Activated T-helper 17 cell treated with anti-CD3 and anti-CD28 coated beads, Interleukin-2, amount 50 U/mL, for 72 hours (primary cell): ENCODE results near the gene HIC2. TPM values are rescaled to one million over a fixed set of nuclear protein-coding genes. Genes with fewer than 3 reads are reported as not detected.
A peak's percentile ranks its signal among the peaks of the same experiment; 100 is the strongest.
"Not testable (repeated sequence)": the region's sequence is repeated elsewhere in the genome, so short reads cannot be mapped to it uniquely, and the experiment has no call there.

Experiments
- ATAC-seq: fragments of 150-1000 bp; cut with Tn5 transposase; replicated peaks from 2 replicates; pipeline ENCODE4 v1.10.0; 2021; ENCODE audit warnings: mild to moderate bottlenecking, moderate library complexity
- H3K27ac Mint-ChIP-seq: one replicate; pipeline ENCODE4 v1.8.0; 2022; ENCODE audit warnings: mixed read lengths
- H3K27me3 Mint-ChIP-seq: one replicate; pipeline ENCODE4 v1.8.0; 2022; ENCODE audit warnings: mixed read lengths
- H3K36me3 Mint-ChIP-seq: one replicate; pipeline ENCODE4 v1.8.0; 2022; ENCODE audit warnings: low read depth, mild to moderate bottlenecking, mixed read lengths
- H3K4me1 Mint-ChIP-seq: one replicate; pipeline ENCODE4 v1.8.0; 2022; ENCODE audit warnings: mixed read lengths
- H3K4me3 Mint-ChIP-seq: one replicate; pipeline ENCODE4 v1.8.0; 2022; ENCODE audit warnings: mild to moderate bottlenecking, mixed read lengths
- H3K9me3 Mint-ChIP-seq: one replicate; pipeline ENCODE4 v1.8.0; 2022; ENCODE audit warnings: mixed read lengths
- total RNA-seq, 2 donors: library from RNA; stranded (reverse); gene quantifications; one replicate each; pipeline ENCODE4 v1.2.3, GENCODE V29; 2022

Gene HIC2
- total RNA-seq, 2 donors from 2014 or later = 4.8 to 6.2 TPM

- not testable (repeated sequence) for H3K36me3 Mint-ChIP-seq, H3K27ac Mint-ChIP-seq, H3K9me3 Mint-ChIP-seq, H3K4me3 Mint-ChIP-seq, H3K4me1 Mint-ChIP-seq, H3K27me3 Mint-ChIP-seq
- ATAC-seq = peak; percentile 17
Observed at GRCh38 chr22:21417853-21418252, 682 bp downstream of the HIC2 start.

- not testable (repeated sequence) for H3K27me3 Mint-ChIP-seq, H3K4me1 Mint-ChIP-seq, H3K4me3 Mint-ChIP-seq, H3K9me3 Mint-ChIP-seq, H3K36me3 Mint-ChIP-seq, ATAC-seq, H3K27ac Mint-ChIP-seq
Observed at GRCh38 chr22:21418974-21419638, 1.9 kb downstream of the HIC2 start.

DNA sequence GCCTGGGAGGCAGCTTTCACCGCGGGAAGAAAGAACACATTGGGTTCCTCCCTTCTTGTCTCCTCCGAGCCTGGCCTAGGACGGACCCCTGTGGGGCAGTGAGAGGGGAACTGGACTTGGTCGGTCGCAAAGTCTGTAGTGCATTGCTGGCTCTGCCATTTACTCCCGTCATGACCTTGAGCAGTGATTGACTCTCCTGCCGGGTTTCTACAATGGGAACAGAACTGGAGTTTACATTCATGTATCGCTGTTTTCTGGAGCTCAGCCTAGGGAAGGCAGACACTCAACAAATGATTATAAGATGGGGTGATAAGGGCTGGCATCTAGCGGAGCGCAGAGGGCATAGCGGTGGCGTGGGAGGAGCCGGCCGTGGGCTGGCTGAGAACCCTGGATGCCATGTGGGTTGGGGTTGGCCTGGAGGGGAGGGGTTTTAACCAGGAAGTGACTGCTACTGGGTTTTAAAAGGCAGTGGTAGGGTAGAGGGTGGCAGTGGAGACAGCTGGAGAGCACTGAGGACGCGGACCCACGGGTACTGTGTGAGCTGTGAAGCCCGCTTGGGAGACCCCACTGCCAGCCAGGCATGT lies 3.1 kb downstream of the HIC2 start:
- H3K27ac Mint-ChIP-seq, H3K36me3 Mint-ChIP-seq, H3K4me3 Mint-ChIP-seq, H3K4me1 Mint-ChIP-seq, H3K27me3 Mint-ChIP-seq, H3K9me3 Mint-ChIP-seq: not testable (repeated sequence)
- ATAC-seq = peak; percentile 70

- H3K36me3 Mint-ChIP-seq, H3K4me1 Mint-ChIP-seq, H3K9me3 Mint-ChIP-seq, H3K27ac Mint-ChIP-seq, ATAC-seq, H3K4me3 Mint-ChIP-seq, H3K27me3 Mint-ChIP-seq: not testable (repeated sequence)
Observed at GRCh38 chr22:21424084-21424709, 7.0 kb downstream of the HIC2 start.

DNA sequence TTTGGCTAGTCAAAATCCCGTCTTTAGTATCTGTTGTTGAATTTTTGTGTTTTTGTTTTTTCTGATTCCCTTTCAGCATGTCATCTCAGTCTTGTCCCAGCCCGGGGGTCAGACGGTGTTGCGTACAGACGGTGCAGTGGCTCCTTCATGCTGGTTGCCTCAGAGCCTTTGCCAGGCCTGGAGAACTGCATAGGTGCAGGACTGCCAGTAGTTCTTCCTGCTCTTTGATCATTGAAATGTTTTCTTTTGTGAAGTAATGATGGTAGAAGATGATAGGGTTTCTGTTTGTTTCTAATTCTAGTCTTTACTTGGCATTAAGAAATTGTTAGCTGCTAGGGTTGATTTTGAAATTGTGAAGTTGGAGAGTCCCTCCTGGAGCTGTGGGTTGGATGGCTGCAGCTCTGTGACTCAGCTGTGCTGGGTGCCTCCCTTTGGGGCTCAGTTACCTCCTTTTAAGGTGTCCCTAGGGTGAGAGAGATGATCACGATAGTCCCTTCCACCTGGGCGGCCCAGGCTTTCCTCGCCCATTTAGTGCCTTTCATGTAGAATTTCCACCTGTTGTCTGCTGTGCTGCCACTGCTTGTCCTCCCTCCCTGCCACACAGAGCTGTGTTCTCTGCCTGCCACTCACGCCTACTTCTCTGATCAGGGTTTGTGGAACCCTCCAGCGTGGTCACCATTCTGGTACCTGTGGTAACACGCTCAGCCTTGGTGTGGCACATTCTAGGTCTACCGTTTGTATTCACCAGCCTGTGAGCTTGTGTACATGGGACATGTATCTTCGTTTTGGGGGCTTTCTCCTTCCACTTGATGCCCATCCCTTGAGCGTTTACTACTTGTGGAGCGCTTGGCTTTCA lies 17.4 kb downstream of the HIC2 start:
- not testable (repeated sequence) for H3K36me3 Mint-ChIP-seq, H3K27ac Mint-ChIP-seq, H3K4me3 Mint-ChIP-seq, H3K27me3 Mint-ChIP-seq, H3K4me1 Mint-ChIP-seq, H3K9me3 Mint-ChIP-seq
- ATAC-seq = peak; percentile 96

DNA sequence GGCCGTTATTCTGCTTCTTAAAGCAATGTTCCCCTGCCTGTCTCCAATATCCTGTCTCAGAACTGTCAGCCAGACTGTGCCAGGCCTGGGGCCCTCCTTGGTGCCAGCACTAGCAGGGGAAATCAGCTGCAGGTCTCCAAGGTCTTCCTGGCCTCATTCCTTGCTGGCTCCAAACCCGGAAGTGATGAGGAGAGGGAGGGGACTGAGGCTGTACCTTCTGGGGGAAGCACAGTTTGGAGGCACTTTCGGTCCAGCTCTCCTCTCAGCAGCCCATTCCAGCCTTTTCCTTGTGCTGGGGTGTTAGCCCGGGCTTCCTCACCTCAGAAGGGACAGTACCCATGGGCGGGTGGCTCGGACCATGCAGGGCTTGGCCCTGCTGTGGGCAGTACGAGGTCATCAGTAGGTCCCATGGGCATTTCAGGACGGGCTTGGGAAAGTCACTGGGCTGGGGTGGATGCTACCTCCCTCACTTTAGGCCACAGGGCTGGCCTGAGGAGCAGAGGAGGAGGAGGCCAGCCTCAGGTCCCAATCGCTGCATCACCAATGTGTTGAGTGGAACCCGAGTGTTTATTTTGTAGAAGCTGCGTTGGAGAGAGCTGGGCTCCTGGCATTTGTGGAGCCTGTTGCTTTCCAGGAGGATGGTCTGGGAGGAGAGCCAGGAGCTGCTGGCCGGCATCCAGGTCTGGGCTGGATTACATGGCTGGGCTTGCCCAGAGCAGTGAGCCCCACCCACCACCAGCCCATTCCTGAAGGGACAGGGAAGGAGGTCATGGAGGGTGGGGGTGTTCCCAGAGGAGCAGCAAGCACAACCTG lies 19.0 kb downstream of the HIC2 start:
- not testable (repeated sequence) for H3K4me3 Mint-ChIP-seq, H3K4me1 Mint-ChIP-seq, H3K27ac Mint-ChIP-seq, H3K9me3 Mint-ChIP-seq, H3K27me3 Mint-ChIP-seq, ATAC-seq, H3K36me3 Mint-ChIP-seq

- H3K27me3 Mint-ChIP-seq, H3K27ac Mint-ChIP-seq, ATAC-seq, H3K4me1 Mint-ChIP-seq, H3K36me3 Mint-ChIP-seq, H3K9me3 Mint-ChIP-seq, H3K4me3 Mint-ChIP-seq: not testable (repeated sequence)
Observed at GRCh38 chr22:21438013-21438412, 20.8 kb downstream of the HIC2 start.

GRCh38 chr22:21440018-21440636 lies 23.0 kb downstream of the HIC2 start:
- not testable (repeated sequence) for H3K4me3 Mint-ChIP-seq, H3K36me3 Mint-ChIP-seq, H3K9me3 Mint-ChIP-seq, H3K4me1 Mint-ChIP-seq, H3K27me3 Mint-ChIP-seq, H3K27ac Mint-ChIP-seq, ATAC-seq

- ATAC-seq, H3K36me3 Mint-ChIP-seq, H3K4me3 Mint-ChIP-seq: not testable (repeated sequence)
Observed at GRCh38 chr22:21440676-21441075, 23.5 kb downstream of the HIC2 start.

GRCh38 chr22:21441170-21441569 lies 24.0 kb downstream of the HIC2 start:
- not testable (repeated sequence) for ATAC-seq, H3K27ac Mint-ChIP-seq

More at GRCh38 chr22:21440676-21441075, 23.5 kb downstream of the HIC2 start:
- H3K27ac Mint-ChIP-seq, H3K27me3 Mint-ChIP-seq, H3K4me1 Mint-ChIP-seq, H3K9me3 Mint-ChIP-seq: not testable (repeated sequence)

DNA sequence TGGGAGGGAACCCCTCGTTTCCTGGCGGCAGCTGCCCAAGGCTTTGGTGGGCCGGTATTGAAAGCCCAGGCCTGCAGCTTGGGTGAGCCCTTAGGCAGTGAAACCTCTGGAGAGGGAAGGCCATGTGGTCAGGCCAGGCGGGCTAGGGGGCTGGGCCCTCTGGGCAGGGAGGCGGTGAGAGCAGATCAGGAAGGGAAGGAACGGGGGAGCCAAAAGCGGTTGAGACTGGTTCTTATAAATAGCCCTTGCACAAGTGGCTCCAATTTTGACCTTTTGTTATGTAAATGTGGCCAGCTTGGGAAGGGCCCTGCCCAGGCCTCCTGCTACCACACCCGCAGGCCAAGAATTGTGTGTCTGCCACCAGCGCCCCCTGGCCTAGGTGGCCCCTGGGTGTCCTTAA lies 25.0 kb downstream of the HIC2 start:
- H3K9me3 Mint-ChIP-seq, H3K36me3 Mint-ChIP-seq, H3K27ac Mint-ChIP-seq, ATAC-seq, H3K4me3 Mint-ChIP-seq, H3K4me1 Mint-ChIP-seq, H3K27me3 Mint-ChIP-seq: not testable (repeated sequence)

More at GRCh38 chr22:21441170-21441569, 24.0 kb downstream of the HIC2 start:
- H3K4me1 Mint-ChIP-seq, H3K9me3 Mint-ChIP-seq, H3K36me3 Mint-ChIP-seq, H3K27me3 Mint-ChIP-seq, H3K4me3 Mint-ChIP-seq: not testable (repeated sequence)

DNA sequence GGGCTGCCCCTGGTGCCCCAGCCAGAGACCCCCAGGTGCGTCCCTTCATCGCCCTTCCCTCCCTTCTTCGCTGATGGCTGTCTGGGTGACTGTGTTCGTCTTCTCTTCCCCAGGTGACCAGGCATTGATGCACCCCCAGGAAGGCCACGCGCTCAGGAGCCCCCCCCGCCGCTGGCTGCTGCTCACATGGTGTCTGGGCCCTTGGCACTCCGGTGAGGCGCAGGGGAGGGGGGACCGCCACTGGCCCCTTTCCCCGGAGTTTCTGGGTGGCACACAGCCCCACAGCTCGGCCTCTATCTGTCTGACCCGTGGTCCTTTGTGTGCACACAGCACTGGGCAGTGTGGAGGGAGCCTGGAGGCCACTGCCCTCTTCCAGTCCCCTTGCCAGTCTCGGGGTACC lies 25.5 kb downstream of the HIC2 start:
- not testable (repeated sequence) for H3K4me1 Mint-ChIP-seq, H3K36me3 Mint-ChIP-seq, H3K27me3 Mint-ChIP-seq, H3K4me3 Mint-ChIP-seq, ATAC-seq, H3K27ac Mint-ChIP-seq, H3K9me3 Mint-ChIP-seq

DNA sequence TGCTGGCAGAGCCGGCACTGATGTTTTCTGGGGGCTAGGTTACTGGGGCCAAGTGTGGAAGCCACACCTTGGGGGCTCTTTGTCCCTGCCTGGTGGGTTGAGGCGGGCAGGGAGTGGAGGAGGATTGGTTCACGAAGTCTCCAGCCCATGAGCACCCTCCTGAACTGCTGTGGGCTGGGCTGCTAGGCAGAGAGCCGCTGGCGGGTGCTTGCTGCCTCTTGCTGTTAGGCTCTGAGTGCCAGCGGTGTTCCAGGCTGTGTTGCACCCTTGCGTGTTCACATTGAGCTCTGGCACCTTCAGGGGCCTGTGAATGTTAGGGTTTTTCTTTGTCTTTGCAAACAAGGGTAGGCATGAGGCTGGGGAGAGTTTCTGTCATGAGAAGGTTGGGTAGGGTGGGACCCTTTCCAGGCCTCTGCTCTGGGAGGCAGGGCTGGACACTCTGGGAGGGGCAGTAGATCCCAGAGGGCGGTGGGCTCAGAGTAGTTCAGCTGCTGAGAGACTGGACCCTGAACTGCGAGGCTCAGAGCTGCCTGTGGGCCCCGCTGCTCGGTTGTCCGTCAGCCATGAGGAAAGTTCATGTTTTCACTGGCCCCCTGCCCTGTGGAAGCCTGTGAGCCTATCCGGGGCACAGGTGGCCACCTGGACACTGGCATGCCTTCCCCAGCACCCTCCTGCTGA lies 26.0 kb downstream of the HIC2 start:
- Mint-ChIP-seq H3K9me3 (no peaks in the 10 kb centered on the region), H3K4me3 (no peak overlapping the region), H3K4me1 (no peaks in the 10 kb centered on the region), H3K27ac (no peak overlapping the region), H3K36me3 (no peaks in the 10 kb centered on the region), H3K27me3 (no peaks in the 10 kb centered on the region)
- ATAC-seq = no peak
